Suprapubic skin (tissue), 3 donors: ENCODE results near the gene MYO5B.

Source experiments
- CTCF ChIP-seq, 2 donors: fragments of 200-600 bp in 1 of 2; fragments of 450-650 bp in 1 of 2; sonication (generic) in 1 of 2; IDR thresholded peaks; one replicate each; pipeline ENCODE4 v1.5.1; 2016 to 2019; ENCODE audit warnings: antibody characterized with exemption in 2 of 2, mild to moderate bottlenecking in 1 of 2, moderate library complexity in 1 of 2
- POLR2AphosphoS5 ChIP-seq, 3 donors: sonication (generic); formaldehyde crosslinking; IDR thresholded peaks; one replicate each; pipeline ENCODE4 v1.6.1; 2017; ENCODE audit warnings: antibody characterized with exemption in 3 of 3

DNA sequence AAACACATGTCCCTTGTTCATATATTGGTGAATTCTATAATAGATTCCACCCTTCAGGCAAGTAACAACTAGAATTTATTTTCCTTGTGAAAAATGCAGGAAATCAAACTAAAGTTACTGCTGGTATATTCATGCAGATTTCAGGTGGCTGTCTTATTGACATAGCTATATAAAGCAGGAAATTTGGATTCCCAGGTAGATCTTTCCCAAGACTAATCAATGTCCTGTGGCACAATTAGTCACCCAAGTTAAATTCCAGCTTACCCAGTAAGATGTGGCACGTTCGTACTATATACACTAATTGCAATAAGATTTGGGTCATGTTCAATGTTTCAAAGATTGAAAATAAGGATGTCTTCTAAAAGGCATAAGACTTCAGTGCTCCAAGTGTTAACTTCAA is 42.0 kb downstream of the MYO5B start:
- TF ChIP-seq CTCF (IDR thresholded peaks at IDR 0.05) (no peak), POLR2AphosphoS5 (IDR thresholded peaks at IDR 0.05) (no peak)
